Measurements from ENCODE around the gene WDR62.

GRCh38 chr19:36139473-36140303, 85.0 kb downstream of the WDR62 start, which contains the start of gene CAPNS1:
- peak; percentile 17; the same call in 1 of the 2 replicates for TF ChIP-seq CTCF (IDR thresholded peaks at IDR 0.05; ENCODE audit: low read depth, low read length)
- no peak for TF ChIP-seq EZH2phosphoT487 (IDR thresholded peaks at IDR 0.05; ENCODE audit: low read depth)
